GM18498 (cell line): Measurements from ENCODE around the gene FAM20A.
"Not testable (repeated sequence)": the region's sequence is repeated elsewhere in the genome, so short reads cannot be mapped to it uniquely, and the experiment has no call there.

Experiments used
- ATAC-seq: cut with Tn5 transposase; IDR thresholded peaks from one replicate; pipeline ENCODE4 v1.9.1; 2021; ENCODE audit warnings: mild to moderate bottlenecking, moderate library complexity; ENCODE audit not compliant: unreplicated experiment

Gene FAM20A

GRCh38 chr17:68498479-68499326, 102.5 kb downstream of the FAM20A start:
- ATAC-seq = peak; percentile 32

GRCh38 chr17:68497885-68498319, 103.3 kb downstream of the FAM20A start:
- peak; percentile 94 for ATAC-seq

GRCh38 chr17:68495081-68495480, 106.1 kb downstream of the FAM20A start:
- no peak for ATAC-seq

- not testable (repeated sequence) for ATAC-seq
Observed at GRCh38 chr17:68492394-68493054, 108.6 kb downstream of the FAM20A start.

- no peak for ATAC-seq
Observed at GRCh38 chr17:68491381-68492231, 109.6 kb downstream of the FAM20A start.

- no peak for ATAC-seq
Observed at GRCh38 chr17:68489919-68490318, 111.2 kb downstream of the FAM20A start.
